Measurements from ENCODE around the gene ARHGAP1. TPM values are rescaled to one million over a fixed set of nuclear protein-coding genes. Genes with fewer than 3 reads are reported as not detected.

ARHGAP1 gene
- total and polyA plus RNA-seq, 2 of the 13 experiments (the other 11 are each of a cell fraction or from before 2014, with no cell fraction given): 18.6 to 30.3 TPM

DNA sequence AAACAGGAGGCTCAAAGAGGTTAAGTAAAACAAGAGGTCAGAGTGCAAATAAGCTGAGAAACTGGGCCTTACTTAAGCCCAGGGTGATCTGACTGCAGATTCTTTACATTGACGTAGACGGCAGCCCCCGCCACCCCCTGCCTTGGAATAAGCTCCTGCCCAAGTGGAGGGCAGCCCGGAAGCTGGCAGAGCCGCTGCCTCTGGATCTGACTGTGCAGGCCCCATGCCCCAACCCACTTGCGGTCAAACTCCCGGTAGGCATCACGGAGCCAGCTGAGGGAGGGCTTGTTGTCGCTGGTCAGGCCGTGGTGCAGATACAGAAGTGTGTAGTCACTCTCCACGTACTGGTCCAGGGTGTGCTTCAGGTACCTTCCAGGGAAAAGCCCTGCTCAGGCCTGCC, 18.6 kb downstream of the ARHGAP1 start:
- Histone ChIP-seq H3K27me3 (ENCODE audit: control insufficient read depth in 1 of 2, insufficient read depth in 2 of 2, low read length in 2 of 2) (no peaks in the 10 kb centered on the region), H3K9ac (ENCODE audit: insufficient read depth, low read depth, low read length) (no peak overlapping the region), H2AFZ (ENCODE audit: low read length) (no peak overlapping the region), H4K20me1 (ENCODE audit: insufficient read depth, low read length) (no peaks in the 10 kb centered on the region), H3K79me2 (ENCODE audit: insufficient read depth, low read length) (no peaks in the 10 kb centered on the region), H3K27ac (ENCODE audit: extremely low read length, insufficient read depth, low read length) (no peak overlapping the region), H3K4me3 (replicated peaks in 1 of 3; ENCODE audit: insufficient read depth in 1 of 3, low read depth in 2 of 3, low read length in 3 of 3) (no peak overlapping the region), H3K9me3 (ENCODE audit: low read length) (no peaks in the 10 kb centered on the region), H3K36me3 (replicated peaks in 1 of 2; ENCODE audit: control insufficient read depth in 1 of 2, insufficient read depth in 2 of 2, low read length in 2 of 2) (peaks cover 27 to 56% of the 10 kb centered on the region in 2 experiments), H3K4me1 (ENCODE audit: insufficient read depth, low read length) (no peaks in the 10 kb centered on the region), H3K4me2 (ENCODE audit: low read depth, low read length) (no peak overlapping the region)
- ChIA-PET POLR2A (no interaction called here), CTCF (ENCODE audit: low intra/inter-chr PET ratio, low total read pairs) (no interaction called here)
- BruUV-seq (replicated peaks): no TSS peak
- FAIRE-seq (no peak), ATAC-seq (no peak), DNase-seq (ENCODE audit: low spot score) (no peak)
- 96% methylated on average over 4 of the region's 11 CpGs for WGBS (ENCODE audit: low lambda C conversion rate)
- intact Hi-C loops (cut with micrococcal nuclease; ENCODE audit: unreplicated experiment) (no loop called here), in situ Hi-C loops (cut with HindIII; ENCODE audit: extremely low pct_ligation_motif_present, low pct_unique_long_range_greater_than_20kb) (no loop called here)
- TF ChIP-seq FOXO1 (CRISPR knock-in tag; IDR thresholded peaks at IDR 0.05) (no peak), ELF4 (CRISPR knock-in tag; IDR thresholded peaks at IDR 0.05; ENCODE audit: borderline replicate concordance) (no peak), ZNF205 (CRISPR knock-in tag; IDR thresholded peaks at IDR 0.05) (no peak), SP140L (CRISPR knock-in tag; IDR thresholded peaks at IDR 0.05; ENCODE audit: borderline replicate concordance) (no peak), KDM4B (CRISPR knock-in tag; IDR thresholded peaks at IDR 0.05) (no peak), SMARCE1 (IDR thresholded peaks at IDR 0.05; ENCODE audit: borderline replicate concordance) (no peak), ZNF260 (CRISPR knock-in tag; IDR thresholded peaks at IDR 0.05; ENCODE audit: borderline replicate concordance, low read depth) (no peak), ZNF343 (CRISPR knock-in tag; IDR thresholded peaks at IDR 0.05) (no peak), CBFB (CRISPR knock-in tag; IDR thresholded peaks at IDR 0.05) (no peak)

DNA sequence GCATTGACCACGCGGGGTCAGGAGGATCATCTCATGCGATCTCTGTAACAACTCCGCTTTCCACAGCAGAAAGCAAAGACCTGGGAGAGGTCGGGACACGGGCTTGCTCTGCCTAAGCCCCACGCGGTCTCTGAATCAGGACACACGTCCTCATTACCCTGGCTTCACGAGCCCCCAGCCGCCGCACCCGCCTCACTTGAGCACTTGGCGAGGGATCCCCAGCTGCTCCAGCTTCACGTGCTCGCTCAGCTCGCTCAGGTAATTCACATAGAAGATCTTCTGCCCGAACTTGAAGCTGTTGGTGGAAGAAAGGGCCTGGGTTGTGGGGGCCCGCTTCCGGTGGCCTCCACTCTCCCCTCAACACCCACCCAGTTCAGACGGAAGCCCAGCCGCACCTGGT, 19.6 kb downstream of the ARHGAP1 start:
- no peak overlapping the region for H2AFZ ChIP-seq (ENCODE audit: low read length)
- POLR2A ChIA-PET: interaction anchor here (1.2 kb wide), 1 partner anchor 38 kb away, joined by 3 read pairs; the partner anchor contains the start of gene F2
- no peak overlapping the region for H3K9ac ChIP-seq (ENCODE audit: insufficient read depth, low read depth, low read length)
- intact Hi-C loops (cut with micrococcal nuclease; ENCODE audit: unreplicated experiment) (no loop called here), in situ Hi-C loops (cut with HindIII; ENCODE audit: extremely low pct_ligation_motif_present, low pct_unique_long_range_greater_than_20kb) (no loop called here)
- no peak for FAIRE-seq
- no peak overlapping the region for H3K4me2 ChIP-seq (ENCODE audit: low read depth, low read length)
- peaks cover 8% of the 10 kb centered on the region for H3K4me1 ChIP-seq (ENCODE audit: insufficient read depth, low read length)
- H4K20me1 ChIP-seq (ENCODE audit: insufficient read depth, low read length): no peaks in the 10 kb centered on the region
- ATAC-seq: no peak
- WGBS (ENCODE audit: low lambda C conversion rate): 96% methylated on average over 21 of the region's 22 CpGs
- no peak overlapping the region for H3K27ac ChIP-seq (ENCODE audit: extremely low read length, insufficient read depth, low read length)
- BruUV-seq (replicated peaks): no TSS peak
- H3K79me2 ChIP-seq (ENCODE audit: insufficient read depth, low read length): no peaks in the 10 kb centered on the region
- no peaks in the 10 kb centered on the region for H3K27me3 ChIP-seq (ENCODE audit: control insufficient read depth in 1 of 2, insufficient read depth in 2 of 2, low read length in 2 of 2)
- peaks cover 27 to 51% of the 10 kb centered on the region in 2 experiments for H3K36me3 ChIP-seq (replicated peaks in 1 of 2; ENCODE audit: control insufficient read depth in 1 of 2, insufficient read depth in 2 of 2, low read length in 2 of 2)
- no peaks in the 10 kb centered on the region for H3K9me3 ChIP-seq (ENCODE audit: low read length)
- DNase-seq (ENCODE audit: low spot score): no peak
- H3K4me3 ChIP-seq (replicated peaks in 1 of 3; ENCODE audit: insufficient read depth in 1 of 3, low read depth in 2 of 3, low read length in 3 of 3): no peak overlapping the region
- CTCF ChIA-PET (ENCODE audit: low intra/inter-chr PET ratio, low total read pairs): no interaction called here
- no peak for TF ChIP-seq PCBP1 (IDR thresholded peaks at IDR 0.05; ENCODE audit: borderline replicate concordance, low read depth, low read length)
- no peak for TF ChIP-seq PTBP1 (IDR thresholded peaks at IDR 0.05; ENCODE audit: low read depth, low read length, poor library complexity, severe bottlenecking)
- TF ChIP-seq ZNF430 (CRISPR knock-in tag; IDR thresholded peaks at IDR 0.05): no peak
- no peak for TF ChIP-seq ZKSCAN5 (CRISPR knock-in tag; IDR thresholded peaks at IDR 0.05)
- TF ChIP-seq MAFK (conservative IDR thresholded peaks at IDR 0.05 in 1 of 2, IDR thresholded peaks at IDR 0.05 in 1 of 2; ENCODE audit: low read length in 2 of 2): no peak
- TF ChIP-seq ZNF24 (IDR thresholded peaks at IDR 0.05): no peak
- TF ChIP-seq ZNF44 (CRISPR knock-in tag; IDR thresholded peaks at IDR 0.05): no peak
- TF ChIP-seq, protein P1, sequence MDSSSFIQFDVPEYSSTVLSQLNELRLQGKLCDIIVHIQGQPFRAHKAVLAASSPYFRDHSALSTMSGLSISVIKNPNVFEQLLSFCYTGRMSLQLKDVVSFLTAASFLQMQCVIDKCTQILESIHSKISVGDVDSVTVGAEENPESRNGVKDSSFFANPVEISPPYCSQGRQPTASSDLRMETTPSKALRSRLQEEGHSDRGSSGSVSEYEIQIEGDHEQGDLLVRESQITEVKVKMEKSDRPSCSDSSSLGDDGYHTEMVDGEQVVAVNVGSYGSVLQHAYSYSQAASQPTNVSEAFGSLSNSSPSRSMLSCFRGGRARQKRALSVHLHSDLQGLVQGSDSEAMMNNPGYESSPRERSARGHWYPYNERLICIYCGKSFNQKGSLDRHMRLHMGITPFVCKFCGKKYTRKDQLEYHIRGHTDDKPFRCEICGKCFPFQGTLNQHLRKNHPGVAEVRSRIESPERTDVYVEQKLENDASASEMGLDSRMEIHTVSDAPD (CRISPR knock-in tag; IDR thresholded peaks at IDR 0.05): no peak
- TF ChIP-seq SIN3A (IDR thresholded peaks at IDR 0.05; ENCODE audit: borderline replicate concordance, low read depth, low read length): no peak
- no peak for TF ChIP-seq NFE2L1 (CRISPR knock-in tag; IDR thresholded peaks at IDR 0.05; ENCODE audit: borderline replicate concordance)
- TF ChIP-seq KLF15 (CRISPR knock-in tag; IDR thresholded peaks at IDR 0.05; ENCODE audit: borderline replicate concordance): no peak

Data from HepG2 (cell line).